NCI-H2171 (cell line): ENCODE data around the gene PI4KA.
"Not testable (repeated sequence)": the region's sequence is repeated elsewhere in the genome, so short reads cannot be mapped to it uniquely, and the experiment has no call there.

Experiments
- DNase-seq: peaks from one replicate; lab custom pipeline; 2025; lab: John Stamatoyannopoulos, UW

Gene PI4KA

DNA sequence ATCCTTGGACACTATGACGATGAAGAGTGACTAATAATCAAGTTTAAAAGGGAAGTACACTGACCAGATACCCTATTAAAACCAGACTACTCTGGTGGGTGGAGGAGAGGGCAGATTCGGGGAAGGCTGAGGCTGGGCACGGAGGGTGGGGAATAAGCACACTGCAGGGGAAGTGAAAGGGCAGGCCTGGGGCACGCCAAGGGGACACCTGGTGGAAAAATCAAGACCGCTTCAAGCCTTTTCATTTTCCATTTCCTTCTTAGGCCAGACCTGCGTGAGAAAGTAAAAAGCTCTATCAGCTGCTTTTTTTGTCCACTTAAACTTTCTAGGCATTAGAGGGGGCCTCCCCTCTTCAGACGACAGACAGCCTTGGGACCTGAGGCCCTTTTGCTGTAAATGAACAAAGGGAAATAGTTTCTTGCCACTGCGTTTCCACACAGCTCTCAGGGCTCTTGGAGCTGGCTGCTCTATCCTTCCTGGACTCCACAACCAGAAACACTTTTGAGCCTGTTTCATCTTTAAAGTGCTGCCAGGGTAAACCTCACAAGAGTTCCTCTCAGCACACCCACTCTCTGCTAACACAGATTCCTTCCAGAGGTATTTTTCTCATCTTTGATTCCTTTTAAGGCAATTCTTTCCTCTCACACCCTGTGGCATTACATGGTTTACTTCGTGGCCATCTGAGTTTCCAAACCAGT lies 109.7 kb downstream of the PI4KA start:
- DNase-seq: no peak

- no peak for DNase-seq
These were observed 110.5 kb downstream of the PI4KA start for GRCh38 chr22:20748082-20748481.

DNA sequence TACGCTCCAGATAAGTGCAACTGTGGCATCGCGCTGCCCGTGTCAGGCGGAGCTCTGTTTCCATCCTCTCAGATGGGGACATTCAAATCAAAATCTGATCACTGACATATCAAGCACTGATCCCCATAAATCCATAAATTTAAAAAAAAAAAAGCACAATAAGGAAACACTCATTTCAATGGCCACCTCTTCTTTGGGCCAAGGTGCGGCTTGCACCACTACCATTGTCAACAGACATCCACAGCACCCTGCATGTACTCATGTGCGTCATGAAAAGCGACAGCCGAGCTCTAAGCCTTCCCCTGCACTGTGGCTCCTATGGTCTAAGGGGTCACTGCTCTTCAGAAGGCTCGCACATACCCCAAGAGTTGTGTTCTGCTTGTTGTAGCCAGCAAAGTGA lies 111.4 kb downstream of the PI4KA start:
- no peak for DNase-seq

DNA sequence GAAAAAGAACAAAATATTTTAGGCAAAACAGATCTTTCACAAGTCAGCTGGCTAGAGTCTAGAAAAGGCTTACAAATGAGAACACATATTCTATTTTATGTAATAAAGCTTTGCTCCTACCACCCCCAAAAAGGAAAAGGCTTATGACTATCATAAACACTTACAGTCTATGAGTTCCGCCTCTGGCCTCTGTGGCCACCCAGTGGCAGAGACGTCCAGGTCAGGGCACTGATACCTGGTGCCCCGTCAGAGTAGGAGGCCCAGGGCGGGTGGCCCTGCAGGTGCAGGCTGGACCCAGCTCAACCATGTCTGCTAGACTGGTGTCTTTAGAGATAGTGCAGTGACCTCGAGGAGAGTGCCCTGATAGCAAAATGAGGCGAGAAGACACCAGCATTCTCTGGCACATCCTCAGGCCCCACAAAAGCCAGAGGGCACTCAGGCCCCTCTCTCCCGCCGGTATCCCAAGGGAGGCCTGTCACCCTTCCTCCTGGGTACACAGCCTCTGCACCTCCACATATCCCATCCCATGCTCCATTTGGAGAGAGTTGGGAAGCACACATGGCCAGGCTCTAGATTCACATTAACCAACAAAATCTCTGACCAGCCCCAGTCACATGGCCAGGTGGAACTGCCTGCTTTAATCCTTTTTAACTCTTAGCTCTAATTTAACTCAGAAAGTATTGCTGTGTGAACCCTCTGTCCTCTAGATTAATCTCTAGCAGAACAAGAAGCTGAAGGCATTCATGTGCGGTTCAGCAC lies 112.0 kb downstream of the PI4KA start:
- DNase-seq: no peak

GRCh38 chr22:20745119-20745518 lies 113.5 kb downstream of the PI4KA start:
- no peak for DNase-seq

- DNase-seq: no peak
These were observed 114.2 kb downstream of the PI4KA start for GRCh38 chr22:20744456-20744855.

- DNase-seq: no peak
These were observed 115.8 kb downstream of the PI4KA start for GRCh38 chr22:20742764-20743163.

DNA sequence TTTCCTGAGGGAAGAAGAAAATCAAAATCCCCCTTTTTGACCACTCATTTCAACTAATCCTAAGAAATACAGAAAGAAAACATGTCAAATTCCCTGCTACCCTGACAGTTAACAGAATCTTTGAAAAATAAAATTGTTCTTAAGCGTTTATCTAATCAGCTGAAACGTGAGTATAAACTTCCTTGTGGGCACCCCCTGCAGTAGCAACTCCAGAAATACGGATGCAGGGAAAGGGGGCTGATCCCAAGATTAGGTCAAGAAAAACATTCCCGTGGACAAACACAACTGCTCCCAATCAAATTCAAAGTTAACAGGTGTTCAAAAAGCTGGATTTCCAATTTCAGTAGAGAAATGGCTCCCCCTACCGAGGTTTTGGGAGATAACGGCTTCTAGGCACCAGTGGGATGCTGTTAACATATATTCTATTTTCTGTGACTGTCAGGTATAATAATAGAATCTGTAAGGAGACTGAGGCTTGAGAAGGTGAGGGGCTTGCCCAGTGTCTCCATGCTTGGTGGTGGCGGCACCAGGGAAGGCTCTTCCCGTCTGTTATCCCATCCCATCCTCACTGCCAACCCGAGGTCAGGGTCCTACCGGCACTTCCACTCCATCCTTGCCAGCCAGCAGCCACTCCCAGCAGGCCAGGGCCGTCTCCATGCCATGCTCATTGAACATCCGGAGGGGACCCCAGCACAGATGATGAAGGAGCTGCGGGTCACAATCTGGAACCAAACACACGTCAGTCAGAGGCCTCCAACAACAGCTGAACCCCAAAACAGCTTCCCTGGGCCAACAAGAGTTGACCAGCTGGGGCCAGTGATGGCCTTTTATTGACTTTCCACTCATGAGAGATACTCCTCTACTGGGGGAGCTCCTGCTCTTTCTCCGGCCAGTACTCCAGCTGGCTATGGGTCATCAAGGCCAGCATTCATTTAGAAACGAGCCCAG lies 116.7 kb downstream of the PI4KA start:
- no peak for DNase-seq

DNA sequence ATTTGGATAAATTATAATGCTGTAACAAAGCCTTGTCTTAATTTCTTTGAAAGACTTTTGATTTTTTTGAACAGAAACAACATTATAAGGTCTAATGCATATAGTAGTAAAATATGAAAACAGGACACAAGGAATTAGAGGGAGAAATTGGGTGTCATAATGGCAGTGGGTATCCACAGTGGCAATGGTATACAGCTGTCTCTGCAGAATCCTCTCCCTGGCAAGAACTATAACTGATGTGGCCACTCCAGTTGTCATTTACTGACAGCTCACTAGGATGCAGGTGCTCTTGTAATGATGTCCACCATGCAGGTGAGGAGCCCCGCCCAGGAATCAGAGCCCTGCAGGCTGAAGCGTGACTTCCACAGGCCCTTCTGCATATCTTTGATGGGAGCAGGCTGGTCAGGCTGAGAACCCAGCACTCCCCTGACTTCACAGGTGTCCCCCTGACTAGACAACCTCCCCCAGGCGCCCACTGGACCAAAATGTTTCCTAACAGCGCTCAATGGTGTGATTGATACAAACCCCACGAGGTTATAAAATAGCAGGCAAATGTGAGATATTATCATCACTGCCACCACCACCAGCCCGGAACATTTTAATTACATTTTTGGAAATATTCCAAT lies 117.5 kb downstream of the PI4KA start:
- DNase-seq: no peak

DNA sequence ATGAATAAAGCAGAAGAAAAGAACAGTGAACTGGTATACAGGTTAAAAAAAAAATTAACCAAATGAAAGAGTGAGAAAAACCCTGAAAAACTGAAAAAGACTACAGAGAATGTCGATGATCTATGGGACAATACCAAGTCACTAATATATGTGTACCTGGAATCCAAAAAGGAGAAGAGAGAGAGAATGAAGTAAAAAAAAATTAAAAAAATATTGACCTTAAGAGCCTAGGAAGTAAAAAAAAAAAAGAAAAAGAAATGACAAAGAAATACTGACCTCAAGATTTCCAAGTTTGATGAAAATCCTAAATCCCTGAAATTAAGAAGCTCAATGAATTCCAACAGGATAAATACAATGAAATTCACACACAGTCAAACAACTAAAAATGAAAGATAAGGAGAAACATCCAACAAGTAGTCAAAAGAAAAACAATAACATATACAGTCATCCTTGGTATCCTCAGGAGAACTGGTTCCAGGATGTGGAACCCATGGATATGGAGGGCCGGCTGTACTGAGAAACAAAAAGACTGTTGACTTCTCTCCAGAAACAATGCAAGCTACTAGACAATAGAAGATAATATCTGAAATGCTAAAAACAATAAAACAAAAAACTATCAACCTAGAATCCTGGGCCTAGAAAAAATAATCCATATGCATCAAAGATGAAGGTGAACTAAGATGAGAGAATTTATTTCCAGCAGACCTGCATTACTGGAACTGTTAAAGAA lies 118.2 kb downstream of the PI4KA start:
- no peak for DNase-seq

- DNase-seq: no peak
These were observed 120.1 kb downstream of the PI4KA start for GRCh38 chr22:20738394-20739089.

DNA sequence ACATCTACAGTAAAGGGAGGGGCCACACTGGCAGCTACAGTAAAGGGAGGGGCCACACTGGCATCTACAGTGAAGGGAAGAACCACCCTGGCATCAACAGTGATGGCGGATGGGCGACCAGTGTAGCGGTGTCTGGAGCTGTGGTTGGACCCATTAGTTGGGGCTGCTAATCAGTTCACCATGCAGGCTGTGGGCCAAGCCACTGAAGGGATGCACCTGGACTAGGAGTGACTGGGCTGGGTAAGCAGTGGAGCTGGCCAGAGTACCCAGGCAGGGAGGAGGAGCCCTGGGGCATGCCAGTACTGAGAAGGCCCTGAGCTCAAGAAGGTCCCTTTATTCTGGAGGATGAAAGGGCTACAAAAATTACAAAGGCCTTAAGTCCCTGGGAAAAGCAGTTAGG lies 121.7 kb downstream of the PI4KA start:
- DNase-seq: not testable (repeated sequence)

DNA sequence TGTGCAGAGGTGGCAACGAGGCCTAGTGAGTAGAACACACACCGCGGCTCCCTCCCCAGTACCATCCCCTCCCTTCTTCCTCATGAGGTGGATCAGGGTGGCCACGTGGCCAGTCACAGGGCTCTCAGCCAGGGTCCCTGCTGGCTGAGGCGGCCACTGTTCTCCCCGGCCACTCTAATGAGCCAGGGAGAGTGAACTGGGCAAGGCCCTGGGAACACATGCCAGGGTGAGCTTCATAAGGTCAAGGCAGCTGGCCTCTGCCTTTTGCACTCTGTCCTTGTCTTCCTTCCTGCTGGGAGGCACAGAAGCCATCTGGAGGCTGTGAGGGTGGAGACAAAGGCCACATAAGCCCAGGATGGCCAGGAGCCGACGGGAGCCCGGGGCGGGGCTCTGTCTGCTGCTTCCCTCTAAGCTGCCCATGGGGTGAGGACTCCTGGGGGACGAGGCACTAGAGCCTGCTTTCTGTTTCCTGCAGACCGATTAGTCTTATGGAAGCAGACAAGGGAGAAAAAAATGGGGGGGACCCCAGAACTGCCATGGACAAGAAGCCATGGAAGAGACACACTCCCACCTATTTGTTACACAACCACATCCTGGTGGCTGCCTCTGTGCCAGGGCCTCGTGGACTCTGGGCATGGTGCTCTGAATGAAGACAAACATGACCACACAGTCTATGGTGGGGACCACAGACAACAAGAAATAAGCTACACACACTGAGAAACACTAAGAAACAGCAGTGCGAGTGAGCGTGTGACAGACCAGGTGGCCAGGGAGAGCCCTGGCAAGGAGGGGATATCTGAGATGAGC lies 123.1 kb downstream of the PI4KA start:
- DNase-seq: not testable (repeated sequence)

DNA sequence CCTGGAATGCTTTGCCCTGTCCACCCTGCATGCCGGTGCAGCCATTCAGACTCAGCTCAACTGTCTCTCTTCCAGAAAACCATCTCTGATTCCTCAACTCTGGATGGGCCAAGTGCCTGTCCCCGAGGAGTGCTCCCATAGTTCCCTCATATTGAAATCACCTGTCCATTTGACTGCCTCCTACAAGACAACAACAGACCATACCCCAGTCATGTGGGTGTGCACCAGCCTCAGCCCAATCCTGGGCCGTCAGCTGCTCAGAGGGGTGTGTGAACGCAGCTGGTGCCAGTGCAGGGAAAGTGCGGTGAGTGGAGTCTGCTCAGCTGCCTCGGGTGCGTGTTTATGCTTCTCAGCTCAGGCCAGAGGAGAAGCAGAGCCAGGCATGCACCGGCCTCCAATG lies 126.2 kb downstream of the PI4KA start:
- not testable (repeated sequence) for DNase-seq

- DNase-seq: no peak
These were observed 129.4 kb downstream of the PI4KA start for GRCh38 chr22:20729194-20729593.

DNA sequence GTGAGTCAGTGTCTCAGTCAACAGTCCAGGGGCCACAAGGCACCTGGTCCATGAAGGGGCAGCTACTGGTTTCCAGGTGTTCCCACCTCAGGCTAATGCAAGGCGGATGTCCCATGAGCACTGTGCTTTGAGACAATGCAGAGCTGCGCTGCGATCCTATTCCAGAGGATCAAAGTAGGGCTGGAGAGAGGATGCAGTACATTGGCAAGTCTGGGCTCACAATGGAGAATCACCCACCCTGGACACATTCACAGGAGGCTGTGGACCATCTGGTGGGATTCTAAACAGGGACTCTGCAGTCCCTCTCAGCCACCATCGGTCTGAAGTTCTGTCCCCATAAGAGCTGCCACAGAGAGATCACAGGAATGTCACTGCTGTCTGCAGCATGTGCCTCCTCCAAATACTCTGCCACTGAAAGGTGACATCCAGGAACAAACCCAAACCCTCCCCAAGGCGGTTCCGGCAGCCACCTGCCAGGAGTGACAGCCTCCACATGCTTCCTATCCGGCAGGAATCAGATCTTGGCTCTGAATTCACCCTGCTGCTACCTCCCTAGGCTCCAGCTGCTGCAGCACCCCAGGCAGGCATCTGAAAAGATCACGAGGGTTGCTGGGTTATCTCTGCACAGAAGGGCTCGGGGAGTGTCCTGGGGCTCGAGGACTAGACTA lies 130.0 kb downstream of the PI4KA start:
- DNase-seq: no peak

DNA sequence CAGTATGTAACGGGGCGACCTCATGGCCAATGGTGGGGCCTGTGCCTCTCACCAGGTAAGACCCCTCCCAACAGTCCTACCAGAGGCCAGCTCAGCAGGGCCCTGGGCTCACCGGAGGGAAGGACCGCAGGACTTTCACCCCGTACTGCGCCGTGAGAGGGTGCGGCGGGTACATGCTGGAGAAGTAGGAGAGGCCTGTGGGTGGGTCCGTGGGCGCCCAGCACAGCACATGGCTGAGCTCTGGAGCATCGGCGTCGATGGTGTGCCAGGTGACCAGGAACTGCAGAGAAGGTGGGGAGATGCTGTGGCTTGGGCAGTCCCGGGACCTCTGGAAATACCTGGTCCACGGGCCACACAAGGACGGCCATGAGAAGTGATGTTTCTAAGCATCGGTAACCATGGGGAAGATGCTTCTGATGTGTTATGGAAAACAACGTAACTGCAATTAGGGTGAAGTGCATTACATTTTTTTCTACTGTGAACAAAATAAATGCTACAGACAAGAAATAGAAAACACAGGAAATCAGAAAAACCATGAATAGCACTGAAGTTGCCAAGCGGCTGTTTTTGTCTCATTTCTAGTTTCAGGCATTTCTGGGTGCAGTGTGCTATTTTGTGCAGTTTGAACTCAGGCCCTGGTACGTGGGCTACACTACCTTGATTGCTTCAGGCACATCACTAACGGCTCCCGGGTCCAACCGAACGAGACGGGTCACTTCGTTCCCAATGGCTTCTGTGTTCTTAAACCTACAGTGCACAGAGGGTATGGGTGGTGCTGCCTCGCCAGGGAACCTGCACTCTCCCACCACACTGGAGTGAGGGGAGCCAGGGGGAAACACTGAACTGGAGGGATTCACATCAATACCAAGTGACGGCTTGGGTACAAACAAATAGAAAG lies 131.2 kb downstream of the PI4KA start:
- no peak for DNase-seq

DNA sequence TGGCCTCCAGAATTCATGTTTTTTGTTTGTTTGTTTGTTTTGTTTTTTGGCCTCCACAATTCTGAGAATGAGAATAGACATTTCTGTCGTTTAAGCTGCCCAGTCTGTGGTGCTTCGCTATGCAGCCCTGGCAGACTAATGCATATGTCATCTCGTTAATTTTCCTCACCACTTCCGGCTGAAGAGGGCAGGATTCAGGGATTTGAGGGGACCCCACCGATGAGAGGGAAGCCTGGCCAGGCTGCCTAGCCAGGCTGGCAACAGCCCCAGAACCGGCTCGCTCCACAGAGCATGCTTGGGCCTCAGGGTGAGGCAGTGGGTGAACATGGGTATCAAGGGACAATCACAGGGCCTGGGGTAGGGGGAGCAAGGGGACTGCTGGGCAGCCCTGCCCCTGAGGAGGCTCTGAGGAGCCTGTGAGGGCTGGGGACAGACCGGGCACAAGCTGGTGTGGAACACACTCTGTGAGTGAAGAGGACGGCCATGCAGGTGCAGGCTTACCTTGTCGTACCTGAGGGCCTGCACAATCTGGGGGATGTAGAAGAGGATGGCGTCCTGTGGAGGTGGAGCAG lies 132.5 kb downstream of the PI4KA start:
- no peak for DNase-seq
